Measurements from ENCODE around the gene CALD1.

CALD1 gene

GRCh38 chr7:134903073-134903790 lies 123.8 kb downstream of the CALD1 start:
- Histone ChIP-seq H3K9me3 (replicated peaks in 1 of 11) (peaks cover 0 to 35% (median under 1%) of the 10 kb centered on the region in 11 experiments; a peak in 10 of 22 replicates), H3K9ac (no peak overlapping the region), H3K27ac (no peak overlapping the region), H3K4me1 (peaks cover 34 to 57% (median 44%) of the 10 kb centered on the region in 10 experiments), H3K27me3 (no peaks in the 10 kb centered on the region), H3K36me3 (peaks cover 0 to 97% (median 43%) of the 10 kb centered on the region in 11 experiments; a peak in 17 of 22 replicates), H4K20me1 (no peaks in the 10 kb centered on the region), H3K4me2 (no peak overlapping the region), H3K4me3 (no peak overlapping the region)
- no peak for TF ChIP-seq Cebpa-rat (IDR thresholded peaks at IDR 0.05)

DNA sequence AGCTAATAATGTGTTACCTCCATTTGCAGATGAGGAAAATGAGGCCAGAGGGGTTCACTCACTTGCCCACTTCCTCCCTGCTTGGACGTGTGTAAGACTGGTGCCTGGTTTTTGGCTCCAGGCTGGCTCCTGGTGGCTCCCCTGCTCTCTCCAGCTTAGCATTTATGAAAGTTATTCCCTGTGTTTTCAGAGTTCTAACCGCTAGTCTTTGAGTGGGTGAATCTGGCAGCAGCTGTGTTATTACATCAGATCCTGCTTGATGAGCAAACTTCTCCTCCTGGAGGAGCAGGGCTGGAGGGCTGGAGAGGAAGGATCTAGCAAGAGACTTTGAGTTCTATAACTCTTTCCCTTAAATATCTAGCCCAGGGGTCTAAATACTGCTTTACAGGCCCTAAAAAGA lies 125.9 kb downstream of the CALD1 start:
- Histone ChIP-seq H3K4me1 (peaks cover 22 to 43% (median 32%) of the 10 kb centered on the region in 10 experiments), H4K20me1 (no peaks in the 10 kb centered on the region), H3K9ac (no peak overlapping the region), H3K4me3 (no peak overlapping the region), H3K27me3 (no peaks in the 10 kb centered on the region), H3K4me2 (peak overlapping the region in 8 of 11 experiments; percentile 5 to 50 (median 24); a peak in 11 of 22 replicates), H3K36me3 (peaks cover 0 to 99% (median 42%) of the 10 kb centered on the region in 11 experiments; a peak in 17 of 22 replicates), H3K9me3 (replicated peaks in 1 of 11) (peaks cover 0 to 38% (median 7%) of the 10 kb centered on the region in 11 experiments; a peak in 7 of 22 replicates), H3K27ac (peak overlapping the region in 3 of 11 experiments; percentile 3 to 27 (median 14); a peak in 4 of 22 replicates)
- no peak for TF ChIP-seq Cebpa-rat (IDR thresholded peaks at IDR 0.05)

GRCh38 chr7:134907000-134907399 lies 127.6 kb downstream of the CALD1 start:
- Histone ChIP-seq H3K27ac (no peak overlapping the region), H3K4me1 (peaks cover 16 to 39% (median 23%) of the 10 kb centered on the region in 10 experiments; a peak in 17 of 20 replicates), H3K4me2 (no peak overlapping the region), H3K36me3 (peaks cover under 1 to 99% (median 42%) of the 10 kb centered on the region in 11 experiments; a peak in 17 of 22 replicates), H3K9me3 (replicated peaks in 1 of 11) (peaks cover 0 to 33% (median 7%) of the 10 kb centered on the region in 11 experiments; a peak in 7 of 22 replicates), H3K9ac (no peak overlapping the region), H3K27me3 (no peaks in the 10 kb centered on the region), H4K20me1 (no peaks in the 10 kb centered on the region), H3K4me3 (no peak overlapping the region)
- TF ChIP-seq Cebpa-rat (IDR thresholded peaks at IDR 0.05), result no peak

GRCh38 chr7:134907639-134908038 lies 128.2 kb downstream of the CALD1 start:
- Histone ChIP-seq H3K27me3 (no peaks in the 10 kb centered on the region), H3K9ac (no peak overlapping the region), H4K20me1 (no peaks in the 10 kb centered on the region), H3K4me2 (no peak overlapping the region), H3K4me3 (no peak overlapping the region), H3K36me3 (peaks cover 4 to 99% (median 42%) of the 10 kb centered on the region in 11 experiments; a peak in 16 of 22 replicates), H3K4me1 (peaks cover 12 to 33% (median 20%) of the 10 kb centered on the region in 10 experiments; a peak in 16 of 20 replicates), H3K9me3 (replicated peaks in 1 of 11) (peaks cover 0 to 26% (median 1%) of the 10 kb centered on the region in 11 experiments; a peak in 6 of 22 replicates), H3K27ac (no peak overlapping the region)
- TF ChIP-seq Cebpa-rat (IDR thresholded peaks at IDR 0.05), result no peak

DNA sequence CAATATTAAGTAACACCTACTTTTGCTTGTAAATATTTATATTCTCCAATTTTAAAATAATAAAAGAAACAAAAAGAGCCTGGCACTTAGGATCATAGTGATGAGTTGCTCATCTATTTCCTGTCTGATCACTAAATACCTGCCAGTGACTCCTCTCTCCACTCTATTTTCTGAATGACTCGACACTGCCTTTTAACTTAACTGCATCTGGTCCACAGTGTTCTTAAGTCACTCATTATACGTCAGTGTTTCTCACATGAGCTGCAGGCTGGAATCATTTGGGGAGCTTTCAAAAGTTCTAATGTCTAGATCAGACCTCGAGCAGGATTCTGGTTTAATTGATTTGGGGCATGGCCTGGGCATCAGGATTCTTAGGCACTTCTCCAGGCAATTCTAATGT lies 128.9 kb downstream of the CALD1 start:
- H3K4me1 ChIP-seq, result peaks cover 12 to 32% (median 20%) of the 10 kb centered on the region in 10 experiments; a peak in 16 of 20 replicates
- no peaks in the 10 kb centered on the region for H3K27me3 ChIP-seq
- H3K4me3 ChIP-seq, result no peak overlapping the region
- peaks cover 4 to 98% (median 36%) of the 10 kb centered on the region in 11 experiments; a peak in 15 of 22 replicates for H3K36me3 ChIP-seq
- TF ChIP-seq Cebpa-rat (IDR thresholded peaks at IDR 0.05), result no peak
- no peak overlapping the region for H3K4me2 ChIP-seq
- peaks cover 0 to 20% (median 0%) of the 10 kb centered on the region in 11 experiments; a peak in 3 of 22 replicates for H3K9me3 ChIP-seq (replicated peaks in 1 of 11)
- H3K27ac ChIP-seq, result no peak overlapping the region
- H3K9ac ChIP-seq, result no peak overlapping the region
- H4K20me1 ChIP-seq, result no peaks in the 10 kb centered on the region

DNA sequence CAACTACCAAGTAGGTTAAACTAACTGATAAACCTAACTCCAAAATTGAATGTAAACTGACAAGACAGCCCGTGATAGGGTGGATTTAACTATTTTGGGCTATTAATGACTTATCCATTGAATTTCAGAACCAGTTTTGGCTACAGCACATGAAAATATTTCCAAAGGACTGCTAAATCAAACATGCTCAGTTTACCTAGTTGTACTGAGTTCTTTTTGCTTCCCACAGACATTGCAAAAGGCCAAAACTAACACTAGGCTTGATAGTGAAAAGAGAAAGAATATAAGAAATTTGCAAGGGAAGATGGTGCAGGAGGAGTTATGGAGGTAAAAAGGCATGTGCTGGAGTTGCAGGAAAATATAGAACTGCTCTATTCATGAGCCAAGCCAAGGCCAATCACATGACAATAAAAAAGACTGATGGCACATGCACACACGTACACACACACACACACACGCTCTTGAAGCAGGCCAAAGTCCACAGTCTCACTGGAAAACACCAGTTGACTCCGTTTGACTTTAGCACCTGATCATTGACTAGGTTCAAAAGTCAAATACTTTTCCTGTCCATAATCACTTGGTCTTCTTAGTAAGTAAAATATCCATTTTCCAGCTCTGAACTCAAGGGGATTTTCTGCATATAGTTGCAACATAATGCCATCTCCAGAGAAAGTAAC lies 130.9 kb downstream of the CALD1 start:
- Histone ChIP-seq H3K9ac (no peak overlapping the region), H4K20me1 (no peaks in the 10 kb centered on the region), H3K27me3 (no peaks in the 10 kb centered on the region), H3K4me1 (peaks cover 3 to 19% (median 11%) of the 10 kb centered on the region in 10 experiments; a peak in 15 of 20 replicates), H3K4me3 (no peak overlapping the region), H3K9me3 (replicated peaks in 1 of 11) (peaks cover 0 to 24% (median 0%) of the 10 kb centered on the region in 11 experiments; a peak in 5 of 22 replicates), H3K36me3 (peaks cover 4 to 98% (median 50%) of the 10 kb centered on the region in 11 experiments; a peak in 17 of 22 replicates), H3K4me2 (no peak overlapping the region), H3K27ac (no peak overlapping the region)
- no peak for TF ChIP-seq Cebpa-rat (IDR thresholded peaks at IDR 0.05)

DNA sequence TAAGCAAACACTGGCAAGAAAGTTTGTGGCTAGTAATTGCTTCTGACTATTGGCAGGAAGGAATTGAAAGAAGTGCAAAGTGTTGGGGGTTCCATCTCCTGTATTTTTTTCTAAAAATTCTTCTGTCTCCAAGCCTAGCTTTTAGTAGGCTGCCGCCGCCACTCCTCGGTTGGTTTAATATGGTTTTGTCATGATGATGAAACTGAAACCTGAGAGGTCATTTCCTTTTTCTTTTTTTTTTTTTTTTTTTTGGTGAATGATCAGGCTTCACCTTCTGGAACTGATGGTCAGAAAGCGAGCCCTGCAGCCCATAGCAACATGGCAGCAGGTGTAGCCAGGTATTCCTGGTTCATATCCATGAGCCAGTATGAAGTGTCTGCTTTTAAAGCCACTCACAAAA lies 131.5 kb downstream of the CALD1 start:
- no peak overlapping the region for H3K4me2 ChIP-seq
- peaks cover 0 to 15% (median 8%) of the 10 kb centered on the region in 10 experiments; a peak in 9 of 20 replicates for H3K4me1 ChIP-seq
- TF ChIP-seq Cebpa-rat (IDR thresholded peaks at IDR 0.05), result no peak
- no peak overlapping the region for H3K9ac ChIP-seq
- no peaks in the 10 kb centered on the region for H4K20me1 ChIP-seq
- H3K36me3 ChIP-seq, result peaks cover 7 to 98% (median 56%) of the 10 kb centered on the region in 11 experiments; a peak in 17 of 22 replicates
- H3K4me3 ChIP-seq, result no peak overlapping the region
- peaks cover 0 to 26% (median 3%) of the 10 kb centered on the region in 11 experiments; a peak in 8 of 22 replicates for H3K9me3 ChIP-seq (replicated peaks in 1 of 11)
- no peaks in the 10 kb centered on the region for H3K27me3 ChIP-seq
- H3K27ac ChIP-seq, result no peak overlapping the region

DNA sequence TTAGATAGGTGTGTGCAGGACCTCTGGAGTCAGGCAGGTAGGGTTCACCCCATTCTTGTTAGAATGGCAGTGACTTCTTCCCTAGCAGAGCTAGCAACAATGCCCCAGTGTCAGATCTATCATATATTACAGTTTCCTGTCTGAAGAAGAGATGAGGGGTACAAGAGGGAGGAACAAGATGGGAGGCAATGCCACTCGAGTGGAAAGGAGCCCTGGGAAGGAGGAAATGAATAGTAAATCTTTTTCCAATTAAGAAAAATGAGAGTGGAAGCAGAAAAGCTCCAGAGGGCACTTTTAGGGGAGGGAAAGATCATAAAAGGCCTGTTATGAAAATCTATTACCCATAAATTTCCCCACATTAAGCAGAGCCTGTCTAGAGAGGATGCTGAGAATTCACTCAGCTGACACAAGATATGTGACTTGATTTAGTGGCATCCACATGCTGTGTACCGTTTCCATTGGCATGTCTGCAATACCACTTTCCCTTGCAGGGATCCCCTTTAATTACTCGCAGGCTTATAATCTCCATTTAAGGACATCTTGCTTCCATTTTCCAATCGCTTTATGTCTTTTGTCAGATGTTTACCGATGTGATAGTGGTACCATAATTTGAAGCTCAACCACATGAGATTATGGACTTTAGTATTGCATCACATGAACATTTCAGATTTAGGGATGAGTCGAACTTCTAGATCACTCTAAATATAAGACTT lies 136.9 kb downstream of the CALD1 start:
- Histone ChIP-seq H3K4me3 (no peak overlapping the region), H3K4me1 (peaks cover 0 to 22% (median 12%) of the 10 kb centered on the region in 10 experiments; a peak in 12 of 20 replicates), H3K9ac (no peak overlapping the region), H3K4me2 (no peak overlapping the region), H3K9me3 (replicated peaks in 1 of 11) (peaks cover under 1 to 35% (median 20%) of the 10 kb centered on the region in 11 experiments; a peak in 18 of 22 replicates), H3K27me3 (no peaks in the 10 kb centered on the region), H3K36me3 (peaks cover 14 to 95% (median 76%) of the 10 kb centered on the region in 11 experiments; a peak in 18 of 22 replicates), H3K27ac (no peak overlapping the region), H4K20me1 (no peaks in the 10 kb centered on the region)
- TF ChIP-seq Cebpa-rat (IDR thresholded peaks at IDR 0.05), result no peak

Measured in BLaER1 treated with 17β-estradiol and CSF1 and Interleukin-3, amounts not matched to agents 10 nM and 100 nM (cell line).